ENCODE data around the gene FBXW2.
"Not testable (repeated sequence)": the region's sequence is repeated elsewhere in the genome, so short reads cannot be mapped to it uniquely, and the experiment has no call there.

Gene FBXW2

GRCh38 chr9:120792898-120793765 lies at the start of gene FBXW2:
Gene FBXW2 (minus strand): TSS chr9:120793416. CDS start chr9:120788258, 5,158 bp downstream.
- peak; percentile 91 to 95 for DNase-seq

- no peak for DNase-seq
These were observed 48.9 kb upstream of the FBXW2 start for GRCh38 chr9:120841930-120842684.

- no peak for DNase-seq
These were observed 45.9 kb upstream of the FBXW2 start for GRCh38 chr9:120839146-120839545.

- no peak for DNase-seq
These were observed 44.7 kb upstream of the FBXW2 start for GRCh38 chr9:120837921-120838320.

GRCh38 chr9:120833325-120833724 lies 40.1 kb upstream of the FBXW2 start:
- no peak for DNase-seq

GRCh38 chr9:120832807-120833206 lies 39.6 kb upstream of the FBXW2 start:
- DNase-seq: no peak

GRCh38 chr9:120830865-120831264 lies 37.6 kb upstream of the FBXW2 start:
- DNase-seq: no peak

GRCh38 chr9:120830151-120830550 lies 36.9 kb upstream of the FBXW2 start:
- DNase-seq: no peak

GRCh38 chr9:120829650-120830049 lies 36.4 kb upstream of the FBXW2 start:
- no peak for DNase-seq

GRCh38 chr9:120820095-120820494 lies 26.9 kb upstream of the FBXW2 start:
- DNase-seq: no peak

GRCh38 chr9:120818595-120818994 lies 25.4 kb upstream of the FBXW2 start:
- DNase-seq: no peak

GRCh38 chr9:120815075-120815474 lies 21.9 kb upstream of the FBXW2 start:
- DNase-seq: no peak

- no peak for DNase-seq
These were observed 15.7 kb upstream of the FBXW2 start for GRCh38 chr9:120808931-120809330.

- no peak for DNase-seq
These were observed 14.6 kb upstream of the FBXW2 start for GRCh38 chr9:120807607-120808379.

- not testable (repeated sequence) for DNase-seq
These were observed 11.7 kb upstream of the FBXW2 start for GRCh38 chr9:120804784-120805363.

- no peak for DNase-seq
These were observed 8.2 kb upstream of the FBXW2 start for GRCh38 chr9:120801441-120801840.

GRCh38 chr9:120791161-120791560 lies 2.1 kb downstream of the FBXW2 start:
- DNase-seq: no peak

GRCh38 chr9:120787933-120788332 lies 5.3 kb downstream of the FBXW2 start:
- no peak for DNase-seq

GRCh38 chr9:120783602-120784047 lies 9.6 kb downstream of the FBXW2 start:
- no peak for DNase-seq

- no peak for DNase-seq
These were observed 12.0 kb downstream of the FBXW2 start for GRCh38 chr9:120781236-120781635.

GRCh38 chr9:120780367-120780766 lies 12.8 kb downstream of the FBXW2 start:
- DNase-seq: no peak

- no peak for DNase-seq
These were observed 14.0 kb downstream of the FBXW2 start for GRCh38 chr9:120779227-120779626.

GRCh38 chr9:120778758-120779157 lies 14.5 kb downstream of the FBXW2 start:
- DNase-seq: no peak
